Dermis blood vessel endothelial cell (primary cell): Measurements from ENCODE around the gene MCOLN1. TPM values are rescaled to one million over a fixed set of nuclear protein-coding genes. Genes with fewer than 3 reads are reported as not detected.
"Not testable (repeated sequence)": the region's sequence is repeated elsewhere in the genome, so short reads cannot be mapped to it uniquely, and the experiment has no call there.

Experiments
- DNase-seq: peaks from one replicate; pipeline ENCODE4 v3.0.0; 2010
- total RNA-seq: library from RNA; depleted of rRNA; stranded (reverse); fragments of >200 nt; gene quantifications from 2 replicates; pipeline ENCODE4 v1.2.3, GENCODE V29; 2014

The MCOLN1 gene
- total RNA-seq, 1 donor from 2014 or later = 2.7 TPM

- DNase-seq = no peak
Observed at GRCh38 chr19:7544626-7545025, 22.2 kb downstream of the MCOLN1 start.

DNA sequence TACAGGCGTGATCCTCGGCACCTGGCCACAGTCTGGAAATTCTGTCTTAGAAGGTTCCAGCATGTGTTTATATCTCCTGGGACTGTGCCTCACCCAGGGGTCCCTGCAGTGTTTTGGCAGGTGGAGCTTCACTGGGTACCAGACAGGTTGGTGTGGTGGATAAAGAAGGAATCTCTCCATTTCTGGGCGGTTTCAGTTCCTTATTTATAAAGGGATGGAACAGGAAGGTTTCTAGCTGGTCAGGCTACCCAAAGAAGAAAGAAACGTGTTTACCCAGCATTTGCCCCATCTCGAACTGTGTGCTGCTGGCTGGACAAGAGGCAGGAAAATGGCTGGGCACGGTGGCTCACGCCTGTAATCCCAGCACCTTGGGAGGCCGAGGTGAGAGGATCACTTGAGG lies 22.9 kb downstream of the MCOLN1 start:
- no peak for DNase-seq

DNA sequence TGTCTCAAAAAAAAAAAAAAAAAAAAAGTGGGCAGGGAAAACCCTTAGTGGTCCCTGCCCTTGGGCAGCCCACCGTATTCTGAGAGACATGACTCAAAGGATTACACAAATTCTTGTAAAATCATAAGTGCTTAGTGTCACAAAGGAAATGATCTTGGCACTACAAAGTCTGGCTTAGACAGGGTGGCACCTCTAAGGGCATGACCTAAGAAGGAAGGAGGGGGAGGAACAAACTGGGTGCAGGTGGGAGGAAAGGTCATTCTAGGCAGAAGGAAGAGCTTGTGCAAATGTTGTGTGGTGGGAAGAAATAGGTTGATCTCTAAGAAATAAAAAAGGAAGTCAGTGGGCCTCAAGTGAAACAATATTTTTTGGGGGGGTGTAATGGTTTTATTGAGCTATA lies 23.5 kb downstream of the MCOLN1 start:
- DNase-seq = no peak

DNA sequence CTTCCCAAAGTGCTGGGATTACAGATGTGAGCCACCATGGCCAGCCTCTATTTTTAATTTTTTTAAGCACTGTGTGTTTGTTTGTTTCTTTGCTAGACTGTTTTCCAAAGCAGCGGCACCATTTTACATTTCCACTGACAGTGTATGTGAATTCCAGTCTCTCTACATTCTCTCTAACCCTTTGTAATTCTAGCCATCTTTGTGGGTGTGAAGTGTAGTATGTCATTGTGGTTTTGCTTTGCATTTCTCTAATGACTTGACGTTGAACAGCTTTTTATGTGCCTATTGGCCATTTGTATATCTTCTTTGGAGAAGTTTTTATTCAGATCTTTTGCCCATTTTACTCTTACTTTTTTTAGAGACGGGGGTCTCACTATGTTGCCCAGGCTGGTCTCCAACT lies 24.7 kb downstream of the MCOLN1 start:
- DNase-seq = no peak

DNA sequence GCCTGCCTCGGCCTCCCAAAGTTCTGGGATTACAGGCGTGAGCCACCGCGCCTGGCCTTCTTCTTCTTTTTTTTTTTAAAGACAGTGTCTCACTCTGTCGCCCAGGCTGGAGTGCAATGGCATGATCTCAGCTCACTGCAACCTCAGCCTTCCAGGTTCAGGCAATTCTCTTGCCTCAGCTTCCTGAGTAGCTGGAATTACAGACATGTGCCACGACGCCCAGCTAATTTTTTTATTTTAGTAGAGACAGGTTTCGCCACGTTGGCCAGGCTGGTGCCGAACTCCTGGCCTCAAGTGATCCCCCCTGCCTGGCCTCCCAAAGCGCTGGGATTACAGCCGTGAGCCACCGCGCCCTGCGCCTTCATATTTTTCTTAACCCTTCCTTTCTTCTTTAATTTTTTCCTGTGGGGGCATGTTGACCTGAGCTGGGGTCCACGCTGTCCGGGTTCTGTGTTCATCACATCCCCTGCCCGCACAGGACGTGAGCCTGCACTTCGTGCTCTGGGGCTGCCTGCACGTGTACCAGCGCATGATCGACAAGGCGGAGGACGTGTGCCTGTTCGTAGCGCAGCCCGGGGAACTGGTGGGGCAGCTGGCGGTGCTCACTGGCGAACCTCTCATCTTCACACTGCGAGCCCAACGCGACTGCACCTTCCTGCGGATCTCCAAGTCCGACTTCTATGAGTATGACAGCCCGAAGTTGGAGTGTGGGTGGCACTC lies 27.2 kb downstream of the MCOLN1 start:
- no peak for DNase-seq

DNA sequence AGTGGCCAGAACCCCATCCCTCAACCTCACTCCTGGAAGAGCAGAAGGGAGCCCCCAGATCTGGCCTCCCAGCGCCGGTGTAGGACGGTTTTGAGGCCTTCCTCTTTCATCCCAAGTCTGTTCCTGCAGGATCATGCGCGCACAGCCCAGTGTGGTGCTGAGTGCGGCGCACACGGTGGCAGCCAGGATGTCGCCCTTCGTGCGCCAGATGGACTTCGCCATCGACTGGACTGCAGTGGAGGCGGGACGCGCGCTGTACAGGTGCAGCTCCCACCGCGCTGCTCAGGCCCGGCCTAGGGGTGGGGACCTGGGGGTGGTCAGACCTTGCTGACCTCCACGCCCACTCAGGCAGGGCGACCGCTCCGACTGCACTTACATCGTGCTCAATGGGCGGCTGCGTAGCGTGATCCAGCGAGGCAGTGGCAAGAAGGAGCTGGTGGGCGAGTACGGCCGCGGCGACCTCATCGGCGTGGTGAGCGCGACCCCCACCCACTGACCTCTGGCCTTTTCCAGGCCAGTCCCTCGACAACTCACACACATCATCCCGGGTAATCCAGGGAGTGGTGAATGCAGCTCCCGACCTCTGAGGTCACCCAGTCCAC lies 27.8 kb downstream of the MCOLN1 start:
- DNase-seq = no peak

DNA sequence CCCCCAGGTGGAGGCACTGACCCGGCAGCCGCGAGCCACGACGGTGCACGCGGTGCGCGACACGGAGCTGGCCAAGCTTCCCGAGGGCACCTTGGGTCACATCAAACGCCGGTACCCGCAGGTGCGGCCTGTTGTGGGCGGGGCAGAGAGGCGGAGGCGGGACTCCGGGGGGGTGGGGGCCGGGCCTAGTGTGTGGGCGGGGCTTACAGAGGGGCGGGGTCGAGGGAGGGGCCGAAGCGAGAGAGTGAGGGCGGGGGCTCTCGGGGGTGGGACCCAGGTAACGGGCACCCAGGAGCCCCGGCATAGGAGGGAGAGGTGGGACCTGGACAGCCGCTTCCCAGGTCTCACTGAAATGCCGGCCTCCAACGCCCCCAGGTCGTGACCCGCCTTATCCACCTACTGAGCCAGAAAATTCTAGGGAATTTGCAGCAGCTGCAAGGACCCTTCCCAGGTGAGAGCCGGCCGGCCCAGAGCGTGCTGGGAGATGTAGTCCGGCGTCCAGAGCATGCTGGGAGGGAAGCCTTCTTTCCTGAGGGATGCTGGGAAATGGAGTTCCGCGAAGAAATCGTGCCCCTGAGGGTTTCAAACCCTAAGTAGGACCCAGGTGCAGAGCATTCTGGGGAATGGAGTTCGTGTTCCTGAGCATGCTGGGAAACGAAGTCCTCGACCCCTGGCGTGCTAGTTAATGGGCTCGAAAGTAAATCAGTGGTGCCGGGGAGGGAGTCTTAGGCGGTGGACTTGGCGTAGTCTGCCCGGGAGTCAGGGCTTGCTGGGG lies 28.8 kb downstream of the MCOLN1 start:
- peak; percentile 40 for DNase-seq

- no peak for DNase-seq
Observed at GRCh38 chr19:7552781-7553180, 30.4 kb downstream of the MCOLN1 start.

- no peak for DNase-seq
Observed at GRCh38 chr19:7554565-7554964, 32.1 kb downstream of the MCOLN1 start.

GRCh38 chr19:7554990-7555864 lies 32.8 kb downstream of the MCOLN1 start:
- no peak for DNase-seq

DNA sequence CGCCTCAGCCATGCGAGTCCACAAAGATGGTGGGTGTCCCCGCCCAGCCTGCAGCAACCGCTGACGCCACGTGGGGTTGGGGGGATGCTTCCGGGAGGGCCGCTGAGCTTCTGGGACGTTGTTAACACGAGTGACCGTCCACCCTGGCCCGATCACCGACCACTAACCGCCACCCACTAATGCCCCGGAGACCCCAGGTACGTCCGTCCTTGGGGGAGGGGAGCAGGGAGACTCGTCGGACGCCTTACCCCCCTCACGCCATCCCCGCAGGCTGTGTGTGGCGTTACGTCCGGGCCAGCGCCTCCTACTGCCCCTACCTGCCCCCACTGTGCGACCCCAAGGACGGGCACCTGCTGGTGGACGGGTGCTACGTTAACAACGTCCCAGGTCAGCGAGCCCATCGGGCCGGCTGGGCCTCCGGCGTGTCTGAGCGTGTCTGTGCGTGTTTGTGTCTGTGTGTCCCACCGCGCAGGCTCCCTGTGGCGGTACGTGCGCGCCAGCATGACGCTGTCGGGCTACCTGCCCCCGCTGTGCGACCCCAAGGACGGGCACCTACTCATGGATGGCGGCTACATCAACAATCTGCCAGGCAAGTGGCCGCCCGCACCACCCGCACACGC lies 34.4 kb downstream of the MCOLN1 start:
- DNase-seq = no peak

DNA sequence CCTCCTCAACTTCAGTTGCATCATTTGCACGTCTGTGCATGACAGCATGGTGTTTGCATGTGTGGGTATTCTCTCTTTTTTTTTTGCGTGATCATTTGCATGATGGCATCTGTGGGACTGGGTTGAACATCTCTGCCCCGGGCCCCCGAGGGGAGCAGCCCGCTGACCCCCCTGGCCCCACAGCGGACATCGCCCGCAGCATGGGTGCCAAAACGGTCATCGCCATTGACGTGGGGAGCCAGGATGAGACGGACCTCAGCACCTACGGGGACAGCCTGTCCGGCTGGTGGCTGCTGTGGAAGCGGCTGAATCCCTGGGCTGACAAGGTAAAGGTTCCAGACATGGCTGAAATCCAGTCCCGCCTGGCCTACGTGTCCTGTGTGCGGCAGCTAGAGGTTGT lies 36.2 kb downstream of the MCOLN1 start:
- DNase-seq = no peak

DNA sequence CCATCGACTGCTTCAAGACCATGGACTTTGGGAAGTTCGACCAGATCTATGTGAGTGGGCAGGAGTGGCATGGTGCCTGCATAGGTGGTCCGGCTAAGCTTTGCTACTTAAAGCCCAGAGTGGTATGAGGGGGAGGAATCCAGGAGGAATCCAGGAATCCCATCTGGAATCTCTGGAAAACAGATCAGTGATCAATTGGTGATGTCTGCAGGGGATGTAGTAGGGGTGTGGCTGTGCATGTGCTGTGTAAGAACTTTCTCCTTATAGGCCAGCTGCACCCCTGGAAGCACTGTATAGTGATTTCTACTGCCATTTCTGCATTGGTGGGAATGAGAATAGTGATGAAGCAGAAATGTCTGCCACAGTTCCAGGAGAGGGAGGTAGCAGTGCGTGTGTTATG lies 36.7 kb downstream of the MCOLN1 start:
- DNase-seq = no peak

DNA sequence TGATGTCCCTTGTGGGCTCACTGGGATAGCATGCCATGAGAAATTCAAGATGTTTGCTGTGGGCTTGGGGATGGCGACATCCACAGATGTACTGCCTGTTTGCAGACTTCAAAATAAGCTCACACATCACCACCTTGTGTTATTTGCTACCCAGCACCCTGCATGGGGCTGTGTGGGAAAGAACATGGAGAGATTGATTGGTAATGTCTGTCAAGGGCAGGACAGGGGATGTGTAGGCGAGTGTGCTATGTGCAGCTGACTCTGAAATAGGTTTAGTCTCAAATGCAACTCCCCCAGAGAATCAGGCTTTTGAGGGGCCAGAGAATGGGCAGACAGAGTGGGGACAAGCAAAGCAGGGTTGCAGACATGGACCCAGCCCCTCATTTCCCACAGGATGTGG lies 37.8 kb downstream of the MCOLN1 start:
- DNase-seq = no peak

- no peak for DNase-seq
Observed at GRCh38 chr19:7561325-7561724, 38.9 kb downstream of the MCOLN1 start.

GRCh38 chr19:7562646-7563393 lies 40.4 kb downstream of the MCOLN1 start:
- DNase-seq = peak; percentile 18

DNA sequence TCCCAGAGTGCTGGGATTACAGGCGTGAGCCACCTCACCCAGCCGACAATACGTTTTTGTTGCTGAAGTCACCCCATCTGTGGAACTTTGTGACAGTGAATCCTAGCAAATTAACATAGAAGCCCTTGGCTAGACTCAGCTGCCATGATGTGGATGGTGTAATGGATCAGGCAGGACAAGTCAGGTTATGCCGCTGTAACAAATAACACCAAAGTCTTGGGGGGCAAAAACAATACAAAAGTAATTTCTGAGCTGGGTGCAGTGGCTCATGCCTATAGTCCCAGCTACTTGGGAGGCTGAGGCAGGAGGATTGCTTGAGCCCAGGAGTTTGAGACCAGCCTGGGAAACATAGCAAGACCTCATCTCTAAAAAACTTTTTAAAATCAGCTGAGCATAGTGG lies 42.4 kb downstream of the MCOLN1 start:
- no peak for DNase-seq

DNA sequence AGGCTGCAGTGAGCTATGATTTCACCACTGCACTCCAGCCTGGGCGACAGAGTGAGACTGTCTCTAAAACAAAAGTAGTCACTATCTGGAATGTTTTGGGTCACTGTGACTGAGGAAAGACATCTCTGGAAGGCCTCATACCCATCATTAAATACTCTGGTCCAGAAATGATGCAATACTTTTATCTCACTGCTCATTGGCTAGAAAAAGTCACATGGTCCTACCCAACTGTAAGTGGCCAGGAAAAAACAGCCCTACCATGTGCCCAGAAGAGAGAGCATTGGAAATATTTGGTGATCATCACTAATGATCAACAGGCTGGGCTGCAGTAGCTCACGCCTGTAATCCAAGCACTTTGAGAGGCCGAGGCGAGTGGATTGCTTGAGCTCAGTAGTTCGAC lies 42.9 kb downstream of the MCOLN1 start:
- DNase-seq = no peak

- DNase-seq = no peak
Observed at GRCh38 chr19:7570761-7571160, 48.3 kb downstream of the MCOLN1 start.

DNA sequence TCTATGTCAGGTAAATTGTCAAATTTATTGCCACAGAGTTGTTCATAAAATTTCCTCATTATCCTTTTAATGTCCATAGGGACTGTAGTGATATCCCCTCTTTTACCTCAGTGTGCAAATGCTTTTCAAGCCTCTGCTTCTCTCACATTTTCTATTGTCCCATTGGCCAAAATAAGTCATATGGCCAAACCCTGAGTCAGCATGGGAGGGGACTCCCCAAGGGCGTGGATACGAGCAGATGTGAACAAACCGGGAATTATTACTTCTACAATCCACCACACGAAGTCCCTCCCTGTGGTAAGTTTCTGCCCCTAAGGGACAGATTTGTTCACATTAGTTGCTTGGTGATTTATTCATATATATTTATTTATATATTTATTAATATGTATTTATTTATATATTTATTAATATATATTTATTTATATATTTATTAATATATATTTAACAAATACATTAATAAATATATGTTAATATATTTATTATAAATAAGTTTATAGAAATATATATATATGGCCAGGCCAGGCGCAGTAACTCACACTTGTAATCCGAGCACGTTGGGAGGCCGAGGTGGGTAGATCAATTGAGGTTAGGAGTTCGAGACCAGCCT lies 53.1 kb downstream of the MCOLN1 start:
- DNase-seq = no peak

- not testable (repeated sequence) for DNase-seq
Observed at GRCh38 chr19:7577422-7577821, 55.0 kb downstream of the MCOLN1 start.
